Fibroblast of peridontal ligament (primary cell): ENCODE results near the gene CFAP92.

Source experiments
- DNase-seq: peaks from one replicate; pipeline ENCODE4 v3.0.0-alpha.2; 2010; ENCODE audit errors: extremely low read depth

The CFAP92 gene

GRCh38 chr3:129007792-129008191 lies 13.9 kb upstream of the CFAP92 start:
- DNase-seq = no peak

GRCh38 chr3:129006864-129007263 lies 13.0 kb upstream of the CFAP92 start:
- no peak for DNase-seq

GRCh38 chr3:129005526-129006303 lies 11.8 kb upstream of the CFAP92 start:
- peak; percentile 5 for DNase-seq

- DNase-seq = no peak
Observed at GRCh38 chr3:129004639-129005295, 10.9 kb upstream of the CFAP92 start.

GRCh38 chr3:129003578-129004112 lies 9.8 kb upstream of the CFAP92 start:
- DNase-seq = no peak

GRCh38 chr3:129002573-129003569 lies 9.0 kb upstream of the CFAP92 start:
- no peak for DNase-seq

GRCh38 chr3:129001806-129002572 lies 8.1 kb upstream of the CFAP92 start:
- no peak for DNase-seq

GRCh38 chr3:129001101-129001805 lies 7.4 kb upstream of the CFAP92 start, which contains the start of gene EFCC1:
TSS of gene EFCC1 (plus strand) at chr3:129001304. CDS start at chr3:129001629, 325 bp downstream.
- DNase-seq = no peak

- DNase-seq = no peak
Observed at GRCh38 chr3:129000742-129001100, 6.8 kb upstream of the CFAP92 start.

- no peak for DNase-seq
Observed at GRCh38 chr3:128999102-128999501, 5.2 kb upstream of the CFAP92 start.

- DNase-seq = no peak
Observed at GRCh38 chr3:128998561-128998960, 4.7 kb upstream of the CFAP92 start.

- DNase-seq = no peak
Observed at GRCh38 chr3:128997486-128998133, 3.7 kb upstream of the CFAP92 start.

- no peak for DNase-seq
Observed at GRCh38 chr3:128996726-128997125, 2.9 kb upstream of the CFAP92 start.

GRCh38 chr3:128996200-128996599 lies 2.3 kb upstream of the CFAP92 start:
- no peak for DNase-seq

- DNase-seq = no peak
Observed at GRCh38 chr3:128995737-128996136, 1.9 kb upstream of the CFAP92 start.

- DNase-seq = no peak
Observed at GRCh38 chr3:128994581-128995546, 988 bp upstream of the CFAP92 start.

- DNase-seq = no peak
Observed at GRCh38 chr3:128994173-128994512, 267 bp upstream of the CFAP92 start.

GRCh38 chr3:128992926-128993460 lies 883 bp downstream of the CFAP92 start:
- DNase-seq = no peak
